Epithelial cell of esophagus (primary cell): Measurements from ENCODE around the gene ZBTB20.

ENCODE experiments used
- DNase-seq: peaks from one replicate; pipeline ENCODE4 v3.0.0; 2010; ENCODE audit warnings: low read depth
- H3K4me3 ChIP-seq: 2 replicates; pipeline ENCODE4 v1.5.1; 2011; ENCODE audit warnings: mild to moderate bottlenecking, low read length, control low read depth
- CTCF ChIP-seq: IDR thresholded peaks from 2 replicates; pipeline ENCODE4 v1.5.1; 2011; ENCODE audit warnings: low read depth, mild to moderate bottlenecking, low read length, control low read depth, inconsistent platforms; ENCODE audit not compliant: insufficient read depth; ENCODE audit errors: missing control alignments

ZBTB20 gene

GRCh38 chr3:114450008-114450596 is 697.0 kb downstream of the ZBTB20 start:
- H3K4me3 ChIP-seq = peak overlapping the region; percentile 19
- no peak for TF ChIP-seq CTCF
- peak; percentile 18 for DNase-seq

- no peak for TF ChIP-seq CTCF
- peak overlapping the region; percentile 19 for H3K4me3 ChIP-seq
- DNase-seq = peak; percentile 70
These were observed 697.6 kb downstream of the ZBTB20 start for GRCh38 chr3:114449271-114450007.

GRCh38 chr3:114447950-114448479 is 699.1 kb downstream of the ZBTB20 start:
- no peak for TF ChIP-seq CTCF
- DNase-seq = no peak
- no peak overlapping the region for H3K4me3 ChIP-seq

- no peak overlapping the region for H3K4me3 ChIP-seq
- no peak for TF ChIP-seq CTCF
These were observed 699.5 kb downstream of the ZBTB20 start for GRCh38 chr3:114447545-114447944.

GRCh38 chr3:114446600-114446999 is 700.5 kb downstream of the ZBTB20 start:
- H3K4me3 ChIP-seq = no peak overlapping the region
- no peak for DNase-seq
- TF ChIP-seq CTCF = no peak

More at GRCh38 chr3:114447545-114447944, 699.5 kb downstream of the ZBTB20 start:
- DNase-seq = no peak

- H3K4me3 ChIP-seq = no peak overlapping the region
- no peak for DNase-seq
- no peak for TF ChIP-seq CTCF
These were observed 701.9 kb downstream of the ZBTB20 start for GRCh38 chr3:114445233-114445632.
